Measurements from ENCODE around the gene FCN1. TPM values are rescaled to one million over a fixed set of nuclear protein-coding genes. Genes with fewer than 3 reads are reported as not detected.

Gene FCN1
- total RNA-seq, 1 donor from 2014 or later = not detected

DNA sequence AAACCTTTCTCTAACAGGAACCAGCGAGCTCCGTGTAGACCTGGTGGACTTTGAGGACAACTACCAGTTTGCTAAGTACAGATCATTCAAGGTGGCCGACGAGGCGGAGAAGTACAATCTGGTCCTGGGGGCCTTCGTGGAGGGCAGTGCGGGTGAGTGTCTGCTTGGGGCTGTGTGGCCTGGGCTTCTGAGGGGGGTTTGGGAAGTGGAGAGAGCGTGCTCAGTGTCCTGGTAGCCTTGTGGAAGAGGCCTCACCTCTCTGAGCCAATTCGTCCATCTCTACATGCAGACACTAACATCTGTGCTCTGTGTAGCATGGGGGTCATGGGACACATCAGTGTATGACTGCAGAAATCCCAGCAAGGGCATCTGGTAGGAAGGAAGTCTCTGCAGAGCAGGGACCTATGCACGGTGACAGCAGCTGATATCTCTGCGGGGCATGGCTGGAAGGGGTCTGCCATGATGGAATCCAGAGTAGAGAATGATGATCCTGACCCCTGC is 31.2 kb downstream of the FCN1 start:
- H3K4me3 Mint-ChIP-seq (ENCODE audit: unreplicated experiment) = no peak overlapping the region
- no peaks in the 10 kb centered on the region for H3K4me1 Mint-ChIP-seq (ENCODE audit: unreplicated experiment)
- peak; percentile 76 for DNase-seq (ENCODE audit: extremely low spot score, unreplicated experiment)
- no peak for TF ChIP-seq CTCF (IDR thresholded peaks at IDR 0.05)
- no peaks in the 10 kb centered on the region for H3K36me3 Mint-ChIP-seq (ENCODE audit: unreplicated experiment)
- H3K9me3 Mint-ChIP-seq (ENCODE audit: unreplicated experiment) = no peaks in the 10 kb centered on the region
- H3K27me3 Mint-ChIP-seq (ENCODE audit: unreplicated experiment) = peaks cover 25% of the 10 kb centered on the region
- no peak overlapping the region for H3K27ac Mint-ChIP-seq (ENCODE audit: unreplicated experiment)

DNA sequence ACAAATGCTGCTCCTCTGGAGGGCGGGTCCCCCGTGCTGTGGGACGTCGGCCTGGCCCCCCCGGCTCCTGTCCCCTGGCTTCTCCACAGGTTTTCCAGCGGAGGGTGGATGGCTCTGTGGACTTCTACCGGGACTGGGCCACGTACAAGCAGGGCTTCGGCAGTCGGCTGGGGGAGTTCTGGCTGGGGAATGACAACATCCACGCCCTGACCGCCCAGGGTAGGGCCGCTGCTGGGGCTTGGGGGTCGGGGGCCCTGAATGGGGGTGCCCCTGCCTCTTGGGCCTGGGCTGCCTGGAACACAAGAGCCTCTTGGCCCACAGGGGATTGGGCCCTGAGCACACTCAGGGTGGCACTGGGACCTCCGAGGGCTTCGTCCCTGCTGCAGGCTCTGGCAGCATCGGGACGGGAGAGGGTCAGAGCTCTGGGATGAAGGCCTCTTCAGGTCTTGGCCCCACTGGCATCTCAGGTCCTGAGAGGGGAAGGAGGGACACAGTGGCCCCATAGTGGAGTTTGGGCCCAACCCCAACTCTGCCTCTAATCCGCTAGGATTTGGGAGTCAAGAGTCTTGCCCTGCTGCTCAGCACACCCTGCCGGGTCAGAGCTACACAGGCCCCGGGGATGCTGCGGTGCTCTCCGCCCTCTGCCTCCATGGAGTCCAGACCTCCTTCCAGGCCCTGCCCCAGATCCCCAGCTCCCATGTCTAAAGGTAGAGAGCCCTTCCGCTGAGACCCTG is 31.9 kb downstream of the FCN1 start:
- H3K9me3 Mint-ChIP-seq (ENCODE audit: unreplicated experiment) = no peaks in the 10 kb centered on the region
- TF ChIP-seq CTCF (IDR thresholded peaks at IDR 0.05) = no peak
- H3K27ac Mint-ChIP-seq (ENCODE audit: unreplicated experiment) = no peak overlapping the region
- no peak overlapping the region for H3K4me3 Mint-ChIP-seq (ENCODE audit: unreplicated experiment)
- DNase-seq (ENCODE audit: extremely low spot score, unreplicated experiment) = peak; percentile 83
- peaks cover 21% of the 10 kb centered on the region for H3K27me3 Mint-ChIP-seq (ENCODE audit: unreplicated experiment)
- no peaks in the 10 kb centered on the region for H3K4me1 Mint-ChIP-seq (ENCODE audit: unreplicated experiment)
- no peaks in the 10 kb centered on the region for H3K36me3 Mint-ChIP-seq (ENCODE audit: unreplicated experiment)

- peak; percentile 60 for DNase-seq (ENCODE audit: extremely low spot score, unreplicated experiment)
- H3K36me3 Mint-ChIP-seq (ENCODE audit: unreplicated experiment) = no peaks in the 10 kb centered on the region
- TF ChIP-seq CTCF (IDR thresholded peaks at IDR 0.05) = no peak
- no peak overlapping the region for H3K27ac Mint-ChIP-seq (ENCODE audit: unreplicated experiment)
- peaks cover 25% of the 10 kb centered on the region for H3K27me3 Mint-ChIP-seq (ENCODE audit: unreplicated experiment)
- H3K4me1 Mint-ChIP-seq (ENCODE audit: unreplicated experiment) = no peaks in the 10 kb centered on the region
- H3K4me3 Mint-ChIP-seq (ENCODE audit: unreplicated experiment) = no peak overlapping the region
- no peaks in the 10 kb centered on the region for H3K9me3 Mint-ChIP-seq (ENCODE audit: unreplicated experiment)
Measured at GRCh38 chr9:134885001-134885678, 32.6 kb downstream of the FCN1 start.

- peaks cover 32% of the 10 kb centered on the region for H3K27me3 Mint-ChIP-seq (ENCODE audit: unreplicated experiment)
- no peaks in the 10 kb centered on the region for H3K4me1 Mint-ChIP-seq (ENCODE audit: unreplicated experiment)
- no peak overlapping the region for H3K4me3 Mint-ChIP-seq (ENCODE audit: unreplicated experiment)
- TF ChIP-seq CTCF (IDR thresholded peaks at IDR 0.05) = no peak
- H3K27ac Mint-ChIP-seq (ENCODE audit: unreplicated experiment) = no peak overlapping the region
- H3K9me3 Mint-ChIP-seq (ENCODE audit: unreplicated experiment) = no peaks in the 10 kb centered on the region
- DNase-seq (ENCODE audit: extremely low spot score, unreplicated experiment) = peak; percentile 59
- no peaks in the 10 kb centered on the region for H3K36me3 Mint-ChIP-seq (ENCODE audit: unreplicated experiment)
Measured at GRCh38 chr9:134884492-134884891, 33.2 kb downstream of the FCN1 start.

All from osteocyte (in vitro differentiated cells).